GM12878 (cell line): ENCODE data around the gene GPR18. TPM values are rescaled to one million over a fixed set of nuclear protein-coding genes. Genes with fewer than 3 reads are reported as not detected.

ENCODE experiments used
- ATAC-seq: fragments of 200-7000 bp; cut with Tn5 transposase; 3 replicates; pipeline ENCODE4 v1.9.1; 2020; ENCODE audit warnings: mild to moderate bottlenecking, moderate library complexity
- BruUV-seq: library from RNA; stranded (reverse); fragments of 400-500 nt; replicated peaks from 2 replicates; lab custom pipeline; 2021; lab: Mats Ljungman, UMichigan
- CTCF ChIA-PET: fragments of 300-600 bp; sonication (Branson Sonifier 250); formaldehyde crosslinking; extraction: SDS; loops from one replicate; lab custom pipeline; 2021; ENCODE audit warnings: inconsistent platforms; lab: Yijun Ruan, JAX
- POLR2A ChIA-PET: fragments of 350-600 bp; formaldehyde crosslinking; extraction: SDS; loops from one replicate; lab custom pipeline; 2021; ENCODE audit warnings: inconsistent platforms; lab: Charles Lee
- RAD21 ChIA-PET: fragments of 300-600 bp; sonication (Branson Sonifier 250); formaldehyde crosslinking; loops from one replicate; lab custom pipeline; 2023; ENCODE audit warnings: antibody characterized with exemption; ENCODE audit not compliant: unreplicated experiment; lab: Charles Lee
- SMC1A ChIA-PET: fragments of 300-600 bp; sonication (Branson Sonifier 250); formaldehyde crosslinking; loops from one replicate; lab custom pipeline; 2023; ENCODE audit not compliant: unreplicated experiment, uncharacterized antibody; lab: Charles Lee
- DNase-seq: peaks from one replicate; pipeline ENCODE4 v3.0.0-alpha.2; 2011; ENCODE audit warnings: low read depth, low spot score
- FAIRE-seq: peaks from 3 replicates; lab custom pipeline; 2011; peaks lifted over from hg19 to GRCh38; lab: Jason Lieb, UNC
- H2AFZ ChIP-seq: 2 replicates; pipeline ENCODE4 v1.6.0; 2011; ENCODE audit warnings: low read depth, low read length, control low read depth; ENCODE audit not compliant: control insufficient read depth
- H3K27ac ChIP-seq: 2 replicates; pipeline ENCODE4 v1.5.1; 2011; ENCODE audit warnings: control low read depth; ENCODE audit not compliant: control insufficient read depth, insufficient read depth
- H3K27me3 ChIP-seq, 2 experiments: replicated peaks in 1 of 2; 2 replicates each; pipeline versions ENCODE4 v1.6.0 to v1.6.1; 2011; ENCODE audit warnings: low read length in 1 of 2; ENCODE audit not compliant: control insufficient read depth in 2 of 2, insufficient read depth in 2 of 2
- H3K36me3 ChIP-seq, 2 experiments: 2 replicates each; pipeline ENCODE4 v1.5.1; 2011; ENCODE audit warnings: low read length in 1 of 2; ENCODE audit not compliant: control insufficient read depth in 2 of 2, insufficient read depth in 2 of 2
- H3K4me1 ChIP-seq: 2 replicates; pipeline ENCODE4 v1.6.1; 2011; ENCODE audit warnings: mild to moderate bottlenecking, low read length, moderate library complexity, mixed read lengths; ENCODE audit not compliant: control insufficient read depth, insufficient read depth
- H3K4me2 ChIP-seq: 2 replicates; pipeline ENCODE4 v1.6.0; 2011; ENCODE audit warnings: control low read depth; ENCODE audit not compliant: control insufficient read depth, insufficient read depth
- H3K4me3 ChIP-seq: fragments of 200-600 bp; sonication (generic); 2 replicates; pipeline ENCODE4 v1.5.1; 2016
- H3K79me2 ChIP-seq: 2 replicates; pipeline ENCODE4 v1.6.0; 2011; ENCODE audit warnings: low read length; ENCODE audit not compliant: control insufficient read depth, insufficient read depth
- H3K9ac ChIP-seq: 2 replicates; pipeline ENCODE4 v1.8.0; 2011; ENCODE audit warnings: low read length, control low read depth, mixed read lengths; ENCODE audit not compliant: control insufficient read depth, insufficient read depth
- H3K9me3 ChIP-seq: replicated peaks from 3 replicates; pipeline ENCODE4 v1.5.1; 2011; ENCODE audit warnings: mild to moderate bottlenecking, low read length; ENCODE audit not compliant: control insufficient read depth, insufficient read depth
- H4K20me1 ChIP-seq: 2 replicates; pipeline ENCODE4 v1.6.0; 2011; ENCODE audit not compliant: control insufficient read depth, insufficient read depth
- BCL11A ChIP-seq: IDR thresholded peaks from 2 replicates; pipeline ENCODE4 v1.6.1; 2011; ENCODE audit warnings: low read depth, low read length
- CHD4 ChIP-seq: fragments of 200-600 bp; sonication (generic); IDR thresholded peaks from 2 replicates; pipeline ENCODE4 v1.6.1; 2016; ENCODE audit warnings: mild to moderate bottlenecking
- NFXL1 ChIP-seq: fragments of 450-650 bp; IDR thresholded peaks from 2 replicates; pipeline ENCODE4 v1.6.1; 2017; ENCODE audit warnings: antibody characterized with exemption, mild to moderate bottlenecking, borderline replicate concordance
- RAD51 ChIP-seq: fragments of 450-650 bp; IDR thresholded peaks from 2 replicates; pipeline ENCODE4 v1.6.1; 2016; ENCODE audit warnings: moderate library complexity, mild to moderate bottlenecking, inconsistent platforms
- RUNX3 ChIP-seq: IDR thresholded peaks from 2 replicates; pipeline ENCODE4 v1.6.1; 2012; ENCODE audit warnings: low read length, inconsistent platforms
- SIX5 ChIP-seq: IDR thresholded peaks from 2 replicates; pipeline ENCODE4 v1.6.1; 2011; ENCODE audit warnings: mild to moderate bottlenecking, low read depth, low read length, moderate library complexity; ENCODE audit not compliant: severe bottlenecking
- ZBTB4 ChIP-seq: fragments of 450-650 bp; formaldehyde crosslinking; IDR thresholded peaks from 2 replicates; pipeline ENCODE4 v1.4.0; 2022; ENCODE audit warnings: mild to moderate bottlenecking, moderate library complexity
- ZNF217 ChIP-seq: fragments of 450-650 bp; IDR thresholded peaks from 2 replicates; pipeline ENCODE4 v1.6.1; 2017; ENCODE audit warnings: antibody characterized with exemption, mild to moderate bottlenecking
- ZZZ3 ChIP-seq: IDR thresholded peaks from 2 replicates; pipeline ENCODE4 v1.6.1; 2011; ENCODE audit warnings: low read depth; ENCODE audit not compliant: control insufficient read depth, insufficient read length
- WGBS: methylation state at CpG from one replicate; pipeline ENCODE4 v1.1.6; 2016; ENCODE audit warnings: low lambda C conversion rate; ENCODE audit not compliant: insufficient replicate concordance, insufficient coverage; ENCODE audit errors: missing lambda C conversion rate; 5-methylcytosine and 5-hydroxymethylcytosine counted together
- in situ Hi-C: fragments of 300-500 bp; cut with MboI; formaldehyde crosslinking; loops from 9 replicates; pipeline ENCODE4 v1.14.3; 2018; ENCODE audit warnings: mixed read lengths
- intact Hi-C: fragments of 100-400 bp; cut with micrococcal nuclease; formaldehyde crosslinking; loops from one replicate; pipeline ENCODE4 v1.14.2; 2022; ENCODE audit not compliant: unreplicated experiment
- polyA plus RNA-seq, 11 experiments: library from polyadenylated mRNA; depleted of rRNA in 4 of 11; unstranded in 6 of 11; stranded (reverse) in 5 of 11; fragments of >200 nt; fragmentation: Nextera tagmentation in 4 of 11; fragmentation: Illumina TruSeq in 1 of 11; extraction: Ambion mirVana in 4 of 11; extraction: Trizol in 1 of 11; gene quantifications; 1 replicate in 1 of 11; 2 replicates in 10 of 11; pipeline versions ENCODE4 v1.2.1 to v1.2.3, GENCODE V29; 2011 to 2016; ENCODE audit warnings: inconsistent platforms in 2 of 11, missing spikeins in 2 of 11, low read depth in 1 of 11
- total RNA-seq, 4 experiments: library from RNA; depleted of rRNA in 3 of 4; stranded (reverse); fragments of >200 nt in 3 of 4; fragmentation: Illumina TruSeq in 1 of 4; extraction: Trizol in 1 of 4; gene quantifications; 2 replicates each; pipeline versions ENCODE4 v1.2.1 to v1.2.3, GENCODE V29; 2013 to 2021
- TF ChIP-seq, protein P1 (sequence below): fragments of 450-650 bp; IDR thresholded peaks from 2 replicates; pipeline ENCODE4 v1.6.1; 2018; ENCODE audit warnings: borderline replicate concordance, mild to moderate bottlenecking; ENCODE audit not compliant: partially characterized antibody

GPR18 gene
- total and polyA plus RNA-seq, 10 of the 15 experiments (the other 5 are each of a cell fraction or from before 2014, with no cell fraction given) = 3.3 to 12.9 (median 5.2) TPM

GRCh38 chr13:99218126-99218525 is 40.1 kb downstream of the GPR18 start:
- intact Hi-C loops (no loop called here), in situ Hi-C loops (no loop called here)
- no peak for ATAC-seq
- H3K36me3 ChIP-seq = no peaks in the 10 kb centered on the region; a peak in 1 of 4 replicates
- SMC1A ChIA-PET = interaction anchor here (0.6 to 3.9 kb wide), 10 partner anchors 10 to 147 kb away, joined by 3 to 34 read pairs (median 4); partner anchors contain the start of gene GPR18
- no peak for FAIRE-seq
- no peaks in the 10 kb centered on the region for H3K9me3 ChIP-seq
- RAD21 ChIA-PET = interaction anchor here (0.8 to 2.6 kb wide), 7 partner anchors 12 to 51 kb away, joined by 3 to 17 read pairs (median 6); partner anchors contain the start of gene GPR18
- H3K79me2 ChIP-seq = peaks cover 47% of the 10 kb centered on the region
- no peak for DNase-seq
- H3K4me3 ChIP-seq = no peak overlapping the region
- no peak overlapping the region for H3K9ac ChIP-seq
- H3K4me1 ChIP-seq = peaks cover 14% of the 10 kb centered on the region
- CTCF ChIA-PET = interaction anchor here (0.6 to 2.3 kb wide), 6 partner anchors 14 to 80 kb away, joined by 3 to 13 read pairs (median 6); no protein-coding TSS in a partner anchor
- POLR2A ChIA-PET = interaction anchor here (1.2 kb wide), 1 partner anchor 15 kb away, joined by 4 read pairs; no protein-coding TSS in a partner anchor
- no peaks in the 10 kb centered on the region for H3K27me3 ChIP-seq
- no peak overlapping the region for H3K4me2 ChIP-seq
- no peaks in the 10 kb centered on the region; the same call in 1 of the 2 replicates for H4K20me1 ChIP-seq
- H3K27ac ChIP-seq = no peak overlapping the region
- no peak overlapping the region for H2AFZ ChIP-seq
- BruUV-seq = no TSS peak
- TF ChIP-seq NFXL1 = no peak

- Histone ChIP-seq H3K27ac (no peak overlapping the region), H2AFZ (no peak overlapping the region), H3K79me2 (peaks cover 48% of the 10 kb centered on the region), H3K9me3 (no peaks in the 10 kb centered on the region), H3K4me2 (no peak overlapping the region), H3K36me3 (no peaks in the 10 kb centered on the region; a peak in 1 of 4 replicates), H3K4me1 (peaks cover 14% of the 10 kb centered on the region), H3K9ac (no peak overlapping the region), H3K4me3 (no peak overlapping the region), H3K27me3 (no peaks in the 10 kb centered on the region), H4K20me1 (no peaks in the 10 kb centered on the region; the same call in 1 of the 2 replicates)
- FAIRE-seq = no peak
- no TSS peak for BruUV-seq
- 89% methylated on average over 20 of the region's 20 CpGs for WGBS
- intact Hi-C loops (no loop called here), in situ Hi-C loops (no loop called here)
- ChIA-PET POLR2A (interaction anchor here (0.6 kb wide), 1 partner anchor 10 kb away, joined by 3 read pairs; no protein-coding TSS in a partner anchor), SMC1A (interaction anchor here (2.1 to 3.9 kb wide), 2 partner anchors 13 to 47 kb away, joined by 15 to 34 read pairs; no protein-coding TSS in a partner anchor), RAD21 (interaction anchor here (0.8 to 2.6 kb wide), 3 partner anchors 12 to 52 kb away, joined by 3 to 17 read pairs (median 6); no protein-coding TSS in a partner anchor), CTCF (interaction anchor here (1.0 to 2.3 kb wide), 3 partner anchors 32 to 48 kb away, joined by 3 to 13 read pairs (median 3); partner anchors contain the start of gene GPR18)
- ATAC-seq = no peak
- DNase-seq = no peak
- TF ChIP-seq, protein P1, sequence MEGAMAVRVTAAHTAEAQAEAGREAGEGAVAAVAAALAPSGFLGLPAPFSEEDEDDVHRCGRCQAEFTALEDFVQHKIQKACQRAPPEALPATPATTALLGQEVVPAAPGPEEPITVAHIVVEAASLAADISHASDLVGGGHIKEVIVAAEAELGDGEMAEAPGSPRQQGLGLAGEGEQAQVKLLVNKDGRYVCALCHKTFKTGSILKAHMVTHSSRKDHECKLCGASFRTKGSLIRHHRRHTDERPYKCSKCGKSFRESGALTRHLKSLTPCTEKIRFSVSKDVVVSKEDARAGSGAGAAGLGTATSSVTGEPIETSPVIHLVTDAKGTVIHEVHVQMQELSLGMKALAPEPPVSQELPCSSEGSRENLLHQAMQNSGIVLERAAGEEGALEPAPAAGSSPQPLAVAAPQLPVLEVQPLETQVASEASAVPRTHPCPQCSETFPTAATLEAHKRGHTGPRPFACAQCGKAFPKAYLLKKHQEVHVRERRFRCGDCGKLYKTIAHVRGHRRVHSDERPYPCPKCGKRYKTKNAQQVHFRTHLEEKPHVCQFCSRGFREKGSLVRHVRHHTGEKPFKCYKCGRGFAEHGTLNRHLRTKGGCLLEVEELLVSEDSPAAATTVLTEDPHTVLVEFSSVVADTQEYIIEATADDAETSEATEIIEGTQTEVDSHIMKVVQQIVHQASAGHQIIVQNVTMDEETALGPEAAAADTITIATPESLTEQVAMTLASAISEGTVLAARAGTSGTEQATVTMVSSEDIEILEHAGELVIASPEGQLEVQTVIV = no peak
- no peak for TF ChIP-seq BCL11A
- TF ChIP-seq RUNX3 = no peak
- no peak for TF ChIP-seq ZNF217
- TF ChIP-seq ZZZ3 = no peak
- TF ChIP-seq SIX5 = no peak
- no peak for TF ChIP-seq RAD51
- no peak for TF ChIP-seq CHD4
- no peak for TF ChIP-seq ZBTB4 (CRISPR knock-in tag)
These were observed 40.6 kb downstream of the GPR18 start for GRCh38 chr13:99217461-99218110.
